Measurements from ENCODE around the gene ATP8B3. TPM values are rescaled to one million over a fixed set of nuclear protein-coding genes. Genes with fewer than 3 reads are reported as not detected.

ATP8B3 gene
- total and polyA plus RNA-seq, 2 of the 13 experiments (the other 11 are each of a cell fraction or from before 2014, with no cell fraction given), result 2.6 to 5.9 TPM

GRCh38 chr19:1768918-1769644 is 43.0 kb downstream of the ATP8B3 start:
- POLR2A ChIA-PET, result no interaction called here
- TF ChIP-seq ZKSCAN5 (CRISPR knock-in tag; IDR thresholded peaks at IDR 0.05) (peak; percentile 92), ZNF629 (CRISPR knock-in tag; conservative IDR thresholded peaks at IDR 0.05) (peak; percentile 29; the same call in 1 of the 2 replicates), CHD2 (IDR thresholded peaks at IDR 0.05; ENCODE audit: low read depth, low read length) (no peak), SMARCC2 (IDR thresholded peaks at IDR 0.05) (no peak), ZNF143 (CRISPR knock-in tag; IDR thresholded peaks at IDR 0.05) (no peak), ZFP37 (CRISPR knock-in tag; IDR thresholded peaks at IDR 0.05; ENCODE audit: borderline replicate concordance) (no peak)
- DNase-seq (ENCODE audit: low spot score), result no peak
- Histone ChIP-seq H3K9ac (ENCODE audit: insufficient read depth, low read depth, low read length) (no peak overlapping the region), H3K79me2 (ENCODE audit: insufficient read depth, low read length) (no peaks in the 10 kb centered on the region), H3K4me1 (ENCODE audit: insufficient read depth, low read length) (no peaks in the 10 kb centered on the region), H3K27ac (ENCODE audit: extremely low read length, insufficient read depth, low read length) (no peak overlapping the region), H2AFZ (ENCODE audit: low read length) (no peak overlapping the region), H3K9me3 (ENCODE audit: low read length) (peaks cover 10% of the 10 kb centered on the region), H3K4me2 (ENCODE audit: low read depth, low read length) (no peak overlapping the region), H4K20me1 (ENCODE audit: insufficient read depth, low read length) (peaks cover 3% of the 10 kb centered on the region), H3K4me3 (replicated peaks in 1 of 3; ENCODE audit: insufficient read depth in 1 of 3, low read depth in 2 of 3, low read length in 3 of 3) (no peak overlapping the region), H3K36me3 (replicated peaks in 1 of 2; ENCODE audit: control insufficient read depth in 1 of 2, insufficient read depth in 2 of 2, low read length in 2 of 2) (no peaks in the 10 kb centered on the region), H3K27me3 (ENCODE audit: control insufficient read depth in 1 of 2, insufficient read depth in 2 of 2, low read length in 2 of 2) (peaks cover 11 to 59% of the 10 kb centered on the region in 2 experiments)
- in situ Hi-C loops (cut with HindIII; ENCODE audit: extremely low pct_ligation_motif_present, low pct_unique_long_range_greater_than_20kb) (loop anchor here (5.0 kb wide), 1 partner anchor 97 kb away; no protein-coding TSS in a partner anchor), intact Hi-C loops (cut with micrococcal nuclease; ENCODE audit: unreplicated experiment) (loop anchor here (10.0 kb wide), 1 partner anchor 224 kb away; no protein-coding TSS in a partner anchor)
- no peak for ATAC-seq
- CTCF ChIA-PET (ENCODE audit: low intra/inter-chr PET ratio, low total read pairs), result interaction anchor here (3.6 kb wide), 1 partner anchor 97 kb away, joined by 38 read pairs; no protein-coding TSS in a partner anchor
- no TSS peak for BruUV-seq (replicated peaks)
- 45% methylated on average over 9 of the region's 9 CpGs for WGBS (ENCODE audit: low lambda C conversion rate)
- no peak for FAIRE-seq

- peaks cover 10% of the 10 kb centered on the region for H3K9me3 ChIP-seq (ENCODE audit: low read length)
- no TSS peak for BruUV-seq (replicated peaks)
- H4K20me1 ChIP-seq (ENCODE audit: insufficient read depth, low read length), result peaks cover 3% of the 10 kb centered on the region
- H3K9ac ChIP-seq (ENCODE audit: insufficient read depth, low read depth, low read length), result no peak overlapping the region
- no peak overlapping the region for H3K27ac ChIP-seq (ENCODE audit: extremely low read length, insufficient read depth, low read length)
- ChIA-PET POLR2A (no interaction called here), CTCF (ENCODE audit: low intra/inter-chr PET ratio, low total read pairs) (interaction anchor here (3.6 kb wide), 1 partner anchor 96 kb away, joined by 38 read pairs; no protein-coding TSS in a partner anchor)
- ATAC-seq, result peak; percentile 77
- no peaks in the 10 kb centered on the region for H3K36me3 ChIP-seq (replicated peaks in 1 of 2; ENCODE audit: control insufficient read depth in 1 of 2, insufficient read depth in 2 of 2, low read length in 2 of 2)
- no peaks in the 10 kb centered on the region for H3K4me1 ChIP-seq (ENCODE audit: insufficient read depth, low read length)
- peak; percentile 16 for DNase-seq (ENCODE audit: low spot score)
- WGBS (ENCODE audit: low lambda C conversion rate), result 6% methylated on average over 12 of the region's 13 CpGs
- in situ Hi-C loops (cut with HindIII; ENCODE audit: extremely low pct_ligation_motif_present, low pct_unique_long_range_greater_than_20kb) (loop anchor here (5.0 kb wide), 1 partner anchor 96 kb away; no protein-coding TSS in a partner anchor), intact Hi-C loops (cut with micrococcal nuclease; ENCODE audit: unreplicated experiment) (loop anchor here (10.0 kb wide), 1 partner anchor 223 kb away; no protein-coding TSS in a partner anchor)
- no peak overlapping the region for H3K4me2 ChIP-seq (ENCODE audit: low read depth, low read length)
- TF ChIP-seq DNMT1 (CRISPR knock-in tag; IDR thresholded peaks at IDR 0.05), result no peak
- TF ChIP-seq CTCF (CRISPR knock-in tag; IDR thresholded peaks at IDR 0.05), result peak; percentile 52
- peaks cover 11 to 59% of the 10 kb centered on the region in 2 experiments for H3K27me3 ChIP-seq (ENCODE audit: control insufficient read depth in 1 of 2, insufficient read depth in 2 of 2, low read length in 2 of 2)
- no peaks in the 10 kb centered on the region for H3K79me2 ChIP-seq (ENCODE audit: insufficient read depth, low read length)
- FAIRE-seq, result no peak
- H3K4me3 ChIP-seq (replicated peaks in 1 of 3; ENCODE audit: insufficient read depth in 1 of 3, low read depth in 2 of 3, low read length in 3 of 3), result no peak overlapping the region
- no peak overlapping the region for H2AFZ ChIP-seq (ENCODE audit: low read length)
Measured at GRCh38 chr19:1768248-1768647, 43.8 kb downstream of the ATP8B3 start.
